Osteocyte (in vitro differentiated cells): Measurements from ENCODE around the gene SP4. TPM values are rescaled to one million over a fixed set of nuclear protein-coding genes. Genes with fewer than 3 reads are reported as not detected.

ENCODE experiments used
- DNase-seq: peaks from one replicate; pipeline ENCODE4 v3.0.0; 2021; ENCODE audit warnings: mixed read lengths; ENCODE audit not compliant: unreplicated experiment; ENCODE audit errors: extremely low spot score
- H3K27ac Mint-ChIP-seq: one replicate; pipeline ENCODE4 v1.8.0; 2021; ENCODE audit warnings: mild to moderate bottlenecking, mixed read lengths; ENCODE audit not compliant: unreplicated experiment
- H3K27me3 Mint-ChIP-seq: one replicate; pipeline ENCODE4 v1.8.0; 2021; ENCODE audit warnings: mixed read lengths; ENCODE audit not compliant: unreplicated experiment
- H3K36me3 Mint-ChIP-seq: one replicate; pipeline ENCODE4 v1.8.0; 2021; ENCODE audit warnings: mixed read lengths; ENCODE audit not compliant: unreplicated experiment
- H3K4me1 Mint-ChIP-seq: one replicate; pipeline ENCODE4 v1.8.0; 2021; ENCODE audit warnings: mixed read lengths; ENCODE audit not compliant: unreplicated experiment
- H3K4me3 Mint-ChIP-seq: one replicate; pipeline ENCODE4 v1.8.0; 2021; ENCODE audit warnings: mild to moderate bottlenecking, moderate library complexity, mixed read lengths; ENCODE audit not compliant: unreplicated experiment
- H3K9me3 Mint-ChIP-seq: one replicate; pipeline ENCODE4 v1.8.0; 2021; ENCODE audit warnings: mixed read lengths; ENCODE audit not compliant: unreplicated experiment
- total RNA-seq: library from RNA; stranded (reverse); gene quantifications from 2 replicates; pipeline ENCODE4 v1.2.1, GENCODE V29; 2021
- TF ChIP-seq, protein P1 (sequence below): fragments of 200-600 bp; sonication (generic); IDR thresholded peaks from 2 replicates; pipeline ENCODE4 v1.5.0; 2021; ENCODE audit warnings: antibody characterized with exemption, mild to moderate bottlenecking, moderate library complexity

The SP4 gene
- total RNA-seq, 1 donor from 2014 or later, result 6.4 TPM

DNA sequence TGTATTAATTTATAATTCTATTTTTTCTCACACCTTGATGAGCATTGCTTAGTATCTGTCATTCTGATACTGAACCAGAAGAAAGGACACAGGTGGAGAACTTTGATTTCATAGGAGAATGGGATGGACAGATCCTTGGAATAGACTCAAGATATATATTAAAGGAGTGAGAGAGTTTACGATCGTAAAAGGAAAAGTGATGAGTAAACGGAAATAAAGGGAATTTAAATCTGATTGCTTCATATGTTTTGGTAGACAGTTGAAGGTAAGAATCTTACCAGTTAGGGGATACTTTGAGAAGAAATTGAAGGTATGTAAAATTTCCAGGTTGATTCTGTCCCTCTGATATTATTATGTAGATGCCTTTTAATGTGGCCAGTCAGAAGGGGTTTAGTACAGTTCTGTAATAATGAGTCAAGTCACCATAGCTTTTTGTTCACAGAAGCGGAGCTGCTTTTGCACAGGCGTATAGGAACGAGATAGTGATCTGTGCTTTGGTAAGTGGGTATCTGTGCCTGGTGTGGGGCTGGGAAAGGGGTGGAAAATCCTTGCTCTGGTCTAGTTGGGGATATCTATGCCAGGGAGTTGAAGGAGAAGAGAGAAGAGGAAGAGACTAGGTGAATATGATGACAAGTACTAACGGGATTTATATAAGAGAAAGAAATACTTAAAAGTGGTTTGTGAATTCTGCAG lies 15.4 kb downstream of the SP4 start:
- H3K9me3 Mint-ChIP-seq, result no peaks in the 10 kb centered on the region
- TF ChIP-seq, protein P1, sequence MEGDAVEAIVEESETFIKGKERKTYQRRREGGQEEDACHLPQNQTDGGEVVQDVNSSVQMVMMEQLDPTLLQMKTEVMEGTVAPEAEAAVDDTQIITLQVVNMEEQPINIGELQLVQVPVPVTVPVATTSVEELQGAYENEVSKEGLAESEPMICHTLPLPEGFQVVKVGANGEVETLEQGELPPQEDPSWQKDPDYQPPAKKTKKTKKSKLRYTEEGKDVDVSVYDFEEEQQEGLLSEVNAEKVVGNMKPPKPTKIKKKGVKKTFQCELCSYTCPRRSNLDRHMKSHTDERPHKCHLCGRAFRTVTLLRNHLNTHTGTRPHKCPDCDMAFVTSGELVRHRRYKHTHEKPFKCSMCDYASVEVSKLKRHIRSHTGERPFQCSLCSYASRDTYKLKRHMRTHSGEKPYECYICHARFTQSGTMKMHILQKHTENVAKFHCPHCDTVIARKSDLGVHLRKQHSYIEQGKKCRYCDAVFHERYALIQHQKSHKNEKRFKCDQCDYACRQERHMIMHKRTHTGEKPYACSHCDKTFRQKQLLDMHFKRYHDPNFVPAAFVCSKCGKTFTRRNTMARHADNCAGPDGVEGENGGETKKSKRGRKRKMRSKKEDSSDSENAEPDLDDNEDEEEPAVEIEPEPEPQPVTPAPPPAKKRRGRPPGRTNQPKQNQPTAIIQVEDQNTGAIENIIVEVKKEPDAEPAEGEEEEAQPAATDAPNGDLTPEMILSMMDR, result no peak
- H3K27ac Mint-ChIP-seq, result no peak overlapping the region
- no peaks in the 10 kb centered on the region for H3K4me1 Mint-ChIP-seq
- H3K27me3 Mint-ChIP-seq, result no peaks in the 10 kb centered on the region
- H3K4me3 Mint-ChIP-seq, result no peak overlapping the region
- no peak for DNase-seq
- H3K36me3 Mint-ChIP-seq, result no peaks in the 10 kb centered on the region

DNA sequence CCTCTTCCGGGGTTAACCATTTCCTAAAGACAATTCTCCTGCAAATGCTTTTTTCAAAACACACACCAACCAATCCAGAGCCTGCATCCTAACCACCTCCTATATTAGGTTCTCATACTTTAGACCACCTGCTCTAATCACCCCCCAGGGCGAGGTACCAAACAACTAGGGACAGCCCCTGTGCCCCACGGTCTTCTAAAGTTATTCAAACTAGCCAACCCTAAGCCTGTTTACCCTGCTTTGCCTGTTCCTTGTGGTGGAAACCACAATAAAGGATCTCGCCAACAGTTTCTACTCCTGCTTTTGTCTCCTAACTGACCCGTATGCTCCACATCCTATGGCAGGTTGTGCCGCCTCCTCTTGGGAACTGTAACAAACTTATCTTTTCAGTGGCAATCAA lies 21.1 kb downstream of the SP4 start:
- TF ChIP-seq, protein P1, result no peak
- no peak for DNase-seq
- Mint-ChIP-seq H3K4me1 (no peaks in the 10 kb centered on the region), H3K4me3 (no peak overlapping the region), H3K27me3 (no peaks in the 10 kb centered on the region), H3K36me3 (peaks cover 7% of the 10 kb centered on the region), H3K27ac (no peak overlapping the region), H3K9me3 (peaks cover 9% of the 10 kb centered on the region)

DNA sequence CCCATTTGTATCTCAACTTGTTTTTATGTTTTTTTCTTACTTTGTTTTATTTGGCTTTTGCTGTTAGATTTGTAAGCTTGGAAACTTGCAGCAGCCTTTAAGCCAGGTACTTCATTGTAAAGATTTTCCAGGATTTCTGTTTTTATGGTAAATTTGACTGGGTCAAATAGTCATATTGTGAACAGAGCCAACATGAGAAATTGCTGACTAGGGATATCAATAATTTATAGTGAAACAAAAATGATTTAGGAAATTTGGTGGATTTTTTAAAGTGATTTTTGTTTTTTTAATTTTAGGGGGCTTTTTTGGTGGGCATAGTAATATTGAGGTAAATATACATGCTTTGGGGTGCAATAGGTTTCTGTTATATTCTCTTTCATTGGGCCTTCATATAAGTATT lies 22.2 kb downstream of the SP4 start:
- no peak overlapping the region for H3K4me3 Mint-ChIP-seq
- TF ChIP-seq, protein P1, result no peak
- no peak overlapping the region for H3K27ac Mint-ChIP-seq
- no peaks in the 10 kb centered on the region for H3K27me3 Mint-ChIP-seq
- H3K36me3 Mint-ChIP-seq, result peaks cover 13% of the 10 kb centered on the region
- peaks cover 17% of the 10 kb centered on the region for H3K9me3 Mint-ChIP-seq
- H3K4me1 Mint-ChIP-seq, result no peaks in the 10 kb centered on the region
- DNase-seq, result no peak

DNA sequence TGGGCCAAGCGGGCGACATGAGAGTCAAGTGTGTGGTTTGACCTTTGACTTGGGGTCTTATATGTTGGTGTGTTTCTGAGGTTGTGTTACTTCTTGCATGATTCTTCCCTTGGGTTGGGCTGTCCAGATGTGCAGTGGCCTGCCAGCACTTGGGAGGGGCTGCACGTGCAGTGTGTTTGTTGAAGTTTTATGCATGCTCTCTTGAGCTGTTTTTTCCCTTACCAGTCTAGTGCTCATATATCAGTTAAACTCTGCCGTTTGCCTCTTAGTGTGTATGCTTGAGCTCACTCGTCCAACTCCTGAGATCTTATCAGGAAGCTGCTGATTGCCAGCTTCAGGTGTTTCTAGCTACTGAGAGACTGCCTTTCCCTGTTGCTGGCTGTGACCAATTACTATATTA lies 23.1 kb downstream of the SP4 start:
- TF ChIP-seq, protein P1, result no peak
- H3K9me3 Mint-ChIP-seq, result peaks cover 20% of the 10 kb centered on the region
- H3K4me3 Mint-ChIP-seq, result no peak overlapping the region
- no peaks in the 10 kb centered on the region for H3K4me1 Mint-ChIP-seq
- H3K36me3 Mint-ChIP-seq, result peaks cover 16% of the 10 kb centered on the region
- no peak overlapping the region for H3K27ac Mint-ChIP-seq
- DNase-seq, result no peak
- H3K27me3 Mint-ChIP-seq, result no peaks in the 10 kb centered on the region

DNA sequence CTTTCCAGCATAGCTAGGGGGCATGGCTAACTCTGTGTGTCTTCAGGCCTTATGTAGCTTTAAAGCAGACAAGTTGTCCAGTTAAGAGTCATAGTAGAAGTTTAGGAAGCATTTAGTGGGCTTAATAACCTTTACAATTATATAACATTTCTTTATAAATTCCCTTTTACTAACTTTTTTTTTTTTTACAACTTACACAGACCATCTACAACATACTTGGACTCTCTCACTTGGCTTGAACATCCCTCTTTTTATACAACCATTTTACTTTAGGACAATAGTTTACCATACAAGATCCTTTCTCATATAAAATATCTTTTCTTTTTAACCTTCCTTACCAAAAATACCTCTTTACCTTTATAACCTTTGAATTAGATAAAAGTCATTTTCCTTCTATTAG lies 26.3 kb downstream of the SP4 start:
- Mint-ChIP-seq H3K27me3 (no peaks in the 10 kb centered on the region), H3K36me3 (peaks cover 21% of the 10 kb centered on the region), H3K27ac (no peak overlapping the region), H3K9me3 (peaks cover 20% of the 10 kb centered on the region), H3K4me3 (no peak overlapping the region), H3K4me1 (no peaks in the 10 kb centered on the region)
- DNase-seq, result no peak
- TF ChIP-seq, protein P1, result no peak
